ENCODE results near the gene HAGH. TPM values are rescaled to one million over a fixed set of nuclear protein-coding genes. Genes with fewer than 3 reads are reported as not detected.

The HAGH gene
- total RNA-seq, 4 donors from 2014 or later: 30.6 to 56.5 (median 43.4) TPM

DNA sequence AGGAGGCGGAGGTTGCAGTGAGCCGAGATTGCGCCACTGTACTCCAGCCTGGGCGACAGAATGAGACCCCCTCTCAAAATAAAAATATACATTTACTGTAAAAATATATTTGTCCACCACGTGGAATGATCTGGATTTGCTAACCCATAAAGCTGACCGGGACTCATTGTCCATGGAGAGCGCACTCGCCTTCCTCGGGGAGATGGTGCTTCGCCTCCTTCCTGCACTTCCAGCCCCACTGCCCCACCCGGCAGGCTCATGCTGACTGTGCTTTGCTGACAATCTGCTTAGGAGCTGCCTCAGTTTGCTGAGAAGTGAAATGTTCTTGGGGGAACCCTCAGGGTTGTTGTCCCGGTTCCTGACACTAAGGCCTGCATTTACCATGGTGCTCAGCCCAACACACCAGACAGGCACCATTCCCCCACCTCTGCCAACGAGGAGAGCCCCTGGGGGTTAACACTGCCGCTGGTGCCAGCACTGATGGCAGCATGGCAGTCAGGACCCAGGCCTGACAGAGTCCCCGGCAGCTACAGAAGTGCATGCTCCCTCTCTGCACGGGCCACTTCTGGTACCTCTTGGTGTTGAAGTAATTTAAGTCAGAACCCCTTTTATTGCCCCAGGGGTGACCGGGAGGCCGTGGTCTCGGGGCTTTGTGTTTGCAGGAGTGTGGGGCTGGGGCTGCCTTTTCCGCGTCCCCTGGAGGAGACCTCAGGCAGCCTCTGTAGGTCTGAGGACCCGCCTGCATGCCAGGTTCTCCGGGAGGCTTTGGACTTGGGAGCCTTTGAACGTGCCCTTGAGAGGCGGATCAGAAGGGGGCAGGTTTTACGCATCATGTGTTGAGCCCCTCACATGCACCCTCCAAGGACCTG is 41.4 kb downstream of the HAGH start:
- WGBS, 2 donors: 78 to 89% methylated on average over 10 to 14 of the region's 26 CpGs
- no peak for TF ChIP-seq POLR2A (IDR thresholded peaks at IDR 0.05)
- TF ChIP-seq, protein P1, sequence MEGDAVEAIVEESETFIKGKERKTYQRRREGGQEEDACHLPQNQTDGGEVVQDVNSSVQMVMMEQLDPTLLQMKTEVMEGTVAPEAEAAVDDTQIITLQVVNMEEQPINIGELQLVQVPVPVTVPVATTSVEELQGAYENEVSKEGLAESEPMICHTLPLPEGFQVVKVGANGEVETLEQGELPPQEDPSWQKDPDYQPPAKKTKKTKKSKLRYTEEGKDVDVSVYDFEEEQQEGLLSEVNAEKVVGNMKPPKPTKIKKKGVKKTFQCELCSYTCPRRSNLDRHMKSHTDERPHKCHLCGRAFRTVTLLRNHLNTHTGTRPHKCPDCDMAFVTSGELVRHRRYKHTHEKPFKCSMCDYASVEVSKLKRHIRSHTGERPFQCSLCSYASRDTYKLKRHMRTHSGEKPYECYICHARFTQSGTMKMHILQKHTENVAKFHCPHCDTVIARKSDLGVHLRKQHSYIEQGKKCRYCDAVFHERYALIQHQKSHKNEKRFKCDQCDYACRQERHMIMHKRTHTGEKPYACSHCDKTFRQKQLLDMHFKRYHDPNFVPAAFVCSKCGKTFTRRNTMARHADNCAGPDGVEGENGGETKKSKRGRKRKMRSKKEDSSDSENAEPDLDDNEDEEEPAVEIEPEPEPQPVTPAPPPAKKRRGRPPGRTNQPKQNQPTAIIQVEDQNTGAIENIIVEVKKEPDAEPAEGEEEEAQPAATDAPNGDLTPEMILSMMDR (IDR thresholded peaks at IDR 0.05): no peak
- DNase-seq: no peak
- Histone ChIP-seq H3K4me3 (no peak overlapping the region), H3K27ac (no peak overlapping the region), H3K27me3 (no peaks in the 10 kb centered on the region), H3K36me3 (peaks cover 0 to 63% (median 8%) of the 10 kb centered on the region in 3 donors), H3K4me1 (peaks cover 31 to 81% (median 39%) of the 10 kb centered on the region in 3 donors), H3K9me3 (no peaks in the 10 kb centered on the region)
- intact Hi-C loops (cut with DNase I): no loop called here

DNA sequence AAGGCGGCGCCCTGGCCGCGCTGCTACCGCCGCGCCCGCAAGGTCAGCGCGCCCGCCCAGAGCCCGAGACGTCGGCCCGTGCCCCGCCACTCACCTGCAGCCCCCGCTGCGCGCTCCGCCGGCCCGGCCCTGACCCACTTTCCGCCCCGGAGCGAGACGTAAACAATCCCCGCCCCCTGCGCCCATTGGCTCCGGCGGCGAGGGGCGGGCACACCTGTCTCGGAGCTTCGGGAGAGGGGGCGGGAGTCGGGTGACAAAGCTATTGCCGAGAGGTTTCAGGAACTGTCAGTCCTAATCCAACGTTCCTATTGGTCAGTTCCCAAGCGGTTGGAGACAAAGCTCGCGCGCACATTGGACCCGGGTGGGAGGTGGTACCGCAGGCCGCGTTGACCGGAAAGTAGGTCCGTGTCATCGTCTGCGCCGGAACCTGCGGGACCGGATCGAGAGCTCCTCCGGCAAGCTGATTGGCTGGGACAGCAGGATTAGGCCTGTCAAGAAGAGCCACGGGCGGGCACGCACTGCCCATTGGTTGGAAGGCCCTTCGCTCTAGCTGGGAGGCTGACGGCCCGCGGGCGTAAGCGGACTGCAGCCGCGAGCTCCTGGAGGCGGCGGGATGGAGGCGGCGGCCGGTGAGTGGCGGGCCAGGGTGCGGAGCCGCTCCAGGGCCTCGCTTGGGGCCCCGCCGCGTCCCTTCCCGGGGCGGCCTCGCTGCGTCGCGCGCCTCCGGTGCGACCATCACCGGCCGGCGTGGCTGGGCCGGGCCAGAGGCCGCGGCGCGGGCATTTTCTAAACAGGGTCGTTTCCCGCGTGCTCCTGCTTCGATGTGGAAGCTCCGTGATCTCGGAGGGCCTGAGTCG is 44.0 kb downstream of the HAGH start, which contains the start of the genes NUBP2 and SPSB3:
Gene NUBP2, plus strand, starts transcription at position 553 of the 857 bp plus-strand sequence. Its CDS starts 61 bp downstream, at position 614.
Gene SPSB3, minus strand, starts transcription at position 164 of the 857 bp plus-strand sequence. CDS start 1,088 bp downstream, outside the sequence.
- 0% methylated on average over 8 of the region's 102 CpGs; no CpG with 5 or more reads in 1 of the 2 donors for WGBS, 2 donors
- peak; percentile 99 for DNase-seq
- H3K4me3 ChIP-seq: peak within 1 kb of the TSS; percentile 86 to 96 (median 94)
- intact Hi-C loops (cut with DNase I): no loop called here
- no peaks in the 10 kb centered on the region for H3K9me3 ChIP-seq
- peaks cover 6 to 63% (median 11%) of the 10 kb centered on the region in 3 donors for H3K36me3 ChIP-seq
- peaks cover 24 to 73% (median 33%) of the 10 kb centered on the region in 3 donors for H3K4me1 ChIP-seq
- TF ChIP-seq POLR2A (IDR thresholded peaks at IDR 0.05): peak in 2 of 4 donors; percentile 75 to 83
- TF ChIP-seq, protein P1 (IDR thresholded peaks at IDR 0.05): no peak
- H3K27me3 ChIP-seq: no peaks in the 10 kb centered on the region
- H3K27ac ChIP-seq: peak within 1 kb of the TSS; percentile 80 to 97 (median 94)

DNA sequence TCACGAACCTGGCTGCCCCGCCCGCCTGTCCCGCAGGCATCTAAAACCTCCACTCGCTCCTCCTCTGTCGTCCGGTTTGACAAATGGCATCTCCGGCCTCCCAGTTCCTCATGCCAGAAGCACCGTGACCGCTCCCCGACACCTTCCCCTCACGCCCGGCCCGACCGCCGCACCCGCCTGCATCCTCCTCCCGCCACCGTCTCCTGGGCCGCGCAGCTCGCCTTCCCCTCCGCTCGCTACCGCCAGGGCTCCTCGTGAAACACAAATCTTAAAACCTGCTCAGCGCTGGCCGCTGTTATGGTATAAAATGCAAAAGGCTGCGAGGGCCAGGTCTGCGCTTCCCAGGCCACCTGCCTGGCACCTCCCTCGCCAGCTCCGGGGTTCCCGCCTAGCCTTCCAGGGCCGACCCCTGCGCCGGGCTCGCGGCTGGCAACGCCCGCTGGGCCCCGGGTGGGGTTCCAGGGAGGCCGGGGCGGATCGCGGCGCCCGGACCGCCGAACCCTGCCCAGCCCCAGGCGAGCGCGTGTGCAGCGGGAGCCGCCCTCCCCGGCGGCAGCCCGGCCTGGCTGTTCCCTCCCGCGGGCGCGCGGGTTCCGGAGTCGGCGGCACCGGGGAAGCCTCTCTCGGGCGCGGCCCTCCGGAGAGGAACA is 44.7 kb downstream of the HAGH start:
- Histone ChIP-seq H3K36me3 (peaks cover 6 to 63% (median 15%) of the 10 kb centered on the region in 3 donors), H3K9me3 (no peaks in the 10 kb centered on the region), H3K4me3 (peak overlapping the region; percentile 86 to 96 (median 94)), H3K27ac (peak overlapping the region; percentile 80 to 97 (median 94)), H3K4me1 (peaks cover 24 to 78% (median 33%) of the 10 kb centered on the region in 3 donors), H3K27me3 (no peaks in the 10 kb centered on the region)
- no peak for DNase-seq
- intact Hi-C loops (cut with DNase I): no loop called here
- TF ChIP-seq POLR2A (IDR thresholded peaks at IDR 0.05): no peak
- TF ChIP-seq, protein P1 (IDR thresholded peaks at IDR 0.05): peak in 2 of 6 experiments; percentile 17 to 36
- WGBS, 2 donors: 1% methylated on average over 12 of the region's 70 CpGs; no CpG with 5 or more reads in 1 of the 2 donors

DNA sequence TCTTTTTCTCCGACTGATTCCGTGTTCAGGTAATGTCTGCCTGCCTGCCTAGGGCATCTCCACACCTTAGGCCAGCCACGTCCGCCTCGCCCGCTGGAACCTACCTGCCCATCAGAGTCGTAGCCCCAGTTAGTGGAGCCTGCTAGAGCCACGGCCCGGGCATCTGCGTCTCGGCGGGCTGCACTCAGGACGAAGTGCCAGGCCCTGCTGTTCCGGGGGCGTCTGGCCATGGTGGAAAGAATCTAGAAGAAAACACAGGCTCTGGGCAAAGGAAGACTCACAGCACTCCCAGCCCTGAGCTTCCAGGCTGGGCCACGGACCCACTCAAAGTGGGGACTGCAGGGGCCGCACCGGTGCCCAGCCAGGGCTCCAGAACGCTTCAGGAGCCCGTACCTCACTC is 45.4 kb downstream of the HAGH start:
- no peaks in the 10 kb centered on the region for H3K27me3 ChIP-seq
- peaks cover 24 to 80% (median 33%) of the 10 kb centered on the region in 3 donors for H3K4me1 ChIP-seq
- H3K9me3 ChIP-seq: no peaks in the 10 kb centered on the region
- no peak for DNase-seq
- TF ChIP-seq POLR2A (IDR thresholded peaks at IDR 0.05): no peak
- TF ChIP-seq, protein P1 (IDR thresholded peaks at IDR 0.05): no peak
- peak overlapping the region; percentile 86 to 96 (median 94) for H3K4me3 ChIP-seq
- intact Hi-C loops (cut with DNase I): no loop called here
- H3K36me3 ChIP-seq: peaks cover 6 to 63% (median 22%) of the 10 kb centered on the region in 3 donors
- peak overlapping the region; percentile 80 to 97 (median 94) for H3K27ac ChIP-seq
- WGBS, 2 donors: 45 to 75% methylated on average over 5 to 6 of the region's 20 CpGs
